ENCODE data around the gene ARL5C.
A peak's percentile ranks its signal among the peaks of the same experiment; 100 is the strongest.

ARL5C gene

GRCh38 chr17:39166437-39167335 lies 725 bp upstream of the ARL5C start:
- no peak for DNase-seq

GRCh38 chr17:39165178-39165840 lies 652 bp downstream of the ARL5C start:
- no peak for DNase-seq

- DNase-seq, result peak; percentile 26
Observed at GRCh38 chr17:39164675-39165143, 1.3 kb downstream of the ARL5C start.

- DNase-seq, result no peak
Observed at GRCh38 chr17:39161962-39162361, 4.0 kb downstream of the ARL5C start.

GRCh38 chr17:39158623-39159022 lies 7.3 kb downstream of the ARL5C start:
- DNase-seq, result no peak

- no peak for DNase-seq
Observed at GRCh38 chr17:39156491-39156890, 9.5 kb downstream of the ARL5C start.

- no peak for DNase-seq
Observed at GRCh38 chr17:39155654-39156053, 10.3 kb downstream of the ARL5C start.

GRCh38 chr17:39153599-39154051 lies 12.3 kb downstream of the ARL5C start:
- peak; percentile 75 for DNase-seq

GRCh38 chr17:39151943-39152818 lies 13.8 kb downstream of the ARL5C start:
- DNase-seq, result no peak

GRCh38 chr17:39151150-39151942 lies 14.6 kb downstream of the ARL5C start, which contains the start of gene PLXDC1:
TSS of gene PLXDC1 (minus strand) at chr17:39151637. CDS start at chr17:39151437, 200 bp downstream.
- no peak for DNase-seq

GRCh38 chr17:39150795-39151149 lies 15.2 kb downstream of the ARL5C start:
- no peak for DNase-seq

GRCh38 chr17:39150104-39150634 lies 15.8 kb downstream of the ARL5C start:
- no peak for DNase-seq

- no peak for DNase-seq
Observed at GRCh38 chr17:39147221-39148185, 18.5 kb downstream of the ARL5C start.

GRCh38 chr17:39146273-39146672 lies 19.7 kb downstream of the ARL5C start:
- no peak for DNase-seq

- no peak for DNase-seq
Observed at GRCh38 chr17:39145143-39145542, 20.8 kb downstream of the ARL5C start.

GRCh38 chr17:39144416-39144840 lies 21.5 kb downstream of the ARL5C start:
- DNase-seq, result peak; percentile 82

GRCh38 chr17:39143552-39144093 lies 22.3 kb downstream of the ARL5C start:
- no peak for DNase-seq

- DNase-seq, result no peak
Observed at GRCh38 chr17:39141915-39142664, 23.9 kb downstream of the ARL5C start.

GRCh38 chr17:39141294-39141693 lies 24.7 kb downstream of the ARL5C start:
- DNase-seq, result no peak

All from SHP77 treated with DMSO at 0.1 percent for 48 hours (cell line).